Stimulated activated effector memory CD8-positive, alpha-beta T cell treated with anti-CD3 and anti-CD28 coated beads, Interleukin-12 subunit alpha, Interleukin-12 subunit beta, amount 100 ng/mL, for 72 hours (primary cell): Measurements from ENCODE around the gene LPCAT4.
"Not testable (repeated sequence)": the region's sequence is repeated elsewhere in the genome, so short reads cannot be mapped to it uniquely, and the experiment has no call there.

Source experiments
- ATAC-seq: fragments of 150-1000 bp; cut with Tn5 transposase; 2 replicates; pipeline ENCODE4 v1.10.0; 2021
- DNase-seq, 2 donors: peaks; one replicate each; pipeline ENCODE4 v3.0.0; 2021 to 2022; ENCODE audit warnings: low spot score in 2 of 2
- H3K27ac Mint-ChIP-seq: one replicate; pipeline ENCODE4 v1.8.0; 2022; ENCODE audit warnings: mild to moderate bottlenecking, mixed read lengths
- H3K36me3 Mint-ChIP-seq: one replicate; pipeline ENCODE4 v1.8.0; 2022; ENCODE audit warnings: mild to moderate bottlenecking, mixed read lengths
- H3K4me1 Mint-ChIP-seq: one replicate; pipeline ENCODE4 v1.8.0; 2022; ENCODE audit warnings: mixed read lengths
- H3K4me3 Mint-ChIP-seq: one replicate; pipeline ENCODE4 v1.8.0; 2022; ENCODE audit warnings: mild to moderate bottlenecking, mixed read lengths
- H3K9me3 Mint-ChIP-seq: one replicate; pipeline ENCODE4 v1.8.0; 2022; ENCODE audit warnings: mixed read lengths

LPCAT4 gene

GRCh38 chr15:34352996-34353395, 14.0 kb downstream of the LPCAT4 start:
- H3K4me3 Mint-ChIP-seq, H3K9me3 Mint-ChIP-seq, H3K4me1 Mint-ChIP-seq, H3K27ac Mint-ChIP-seq, DNase-seq, ATAC-seq: not testable (repeated sequence)
- peaks cover 18% of the 10 kb centered on the region for H3K36me3 Mint-ChIP-seq

GRCh38 chr15:34349769-34350168, 17.2 kb downstream of the LPCAT4 start:
- Mint-ChIP-seq H3K4me3 (no peak overlapping the region), H3K27ac (peak overlapping the region; percentile 2), H3K36me3 (no peaks in the 10 kb centered on the region), H3K4me1 (no peaks in the 10 kb centered on the region), H3K9me3 (no peaks in the 10 kb centered on the region)
- DNase-seq (no peak), ATAC-seq (no peak)

GRCh38 chr15:34348735-34349300, 18.2 kb downstream of the LPCAT4 start:
- Mint-ChIP-seq H3K4me3 (no peak overlapping the region), H3K27ac (peak overlapping the region; percentile 45), H3K36me3 (no peaks in the 10 kb centered on the region), H3K9me3 (no peaks in the 10 kb centered on the region), H3K4me1 (no peaks in the 10 kb centered on the region)
- ATAC-seq (no peak), DNase-seq (no peak)

GRCh38 chr15:34347951-34348638, 18.9 kb downstream of the LPCAT4 start:
- no peaks in the 10 kb centered on the region for H3K9me3 Mint-ChIP-seq
- ATAC-seq (no peak), DNase-seq (no peak)
- H3K4me1 Mint-ChIP-seq = no peaks in the 10 kb centered on the region
- no peak overlapping the region for H3K4me3 Mint-ChIP-seq
- peak overlapping the region; percentile 45 for H3K27ac Mint-ChIP-seq
- H3K36me3 Mint-ChIP-seq = no peaks in the 10 kb centered on the region

GRCh38 chr15:34342737-34343575, 24.0 kb downstream of the LPCAT4 start, which contains the start of the genes NOP10 and NUTM1:
Gene NOP10 (minus strand): TSS chr15:34343136. CDS start chr15:34343073, 63 bp downstream.
Gene NUTM1 (plus strand): TSS chr15:34343315. CDS start chr15:34343697, 382 bp downstream.
- no peak within 1 kb of the TSS for H3K27ac Mint-ChIP-seq
- peak; percentile 94 to 98 for DNase-seq
- H3K36me3 Mint-ChIP-seq = peaks cover 44% of the 10 kb centered on the region
- H3K9me3 Mint-ChIP-seq = no peaks in the 10 kb centered on the region
- H3K4me3 Mint-ChIP-seq = no peak within 1 kb of the TSS
- ATAC-seq = peak; percentile 95
- peaks cover 12% of the 10 kb centered on the region for H3K4me1 Mint-ChIP-seq

- H3K36me3 Mint-ChIP-seq = peaks cover 48% of the 10 kb centered on the region
- H3K4me1 Mint-ChIP-seq = peaks cover 12% of the 10 kb centered on the region
- not testable (repeated sequence) for H3K9me3 Mint-ChIP-seq, DNase-seq, ATAC-seq, H3K4me3 Mint-ChIP-seq, H3K27ac Mint-ChIP-seq
These were observed 24.7 kb downstream of the LPCAT4 start for GRCh38 chr15:34342213-34342736.

- ATAC-seq (no peak), DNase-seq (no peak)
- H3K27ac Mint-ChIP-seq = no peak overlapping the region
- no peak overlapping the region for H3K4me3 Mint-ChIP-seq
- H3K9me3 Mint-ChIP-seq = no peaks in the 10 kb centered on the region
- peaks cover 19% of the 10 kb centered on the region for H3K4me1 Mint-ChIP-seq
- peaks cover 55% of the 10 kb centered on the region for H3K36me3 Mint-ChIP-seq
These were observed 25.4 kb downstream of the LPCAT4 start for GRCh38 chr15:34341381-34342212.

GRCh38 chr15:34339946-34340345, 27.1 kb downstream of the LPCAT4 start:
- H3K4me1 Mint-ChIP-seq = peaks cover 32% of the 10 kb centered on the region
- no peak overlapping the region for H3K4me3 Mint-ChIP-seq
- DNase-seq (no peak), ATAC-seq (no peak)
- H3K27ac Mint-ChIP-seq = no peak overlapping the region
- H3K9me3 Mint-ChIP-seq = no peaks in the 10 kb centered on the region
- peaks cover 58% of the 10 kb centered on the region for H3K36me3 Mint-ChIP-seq

- Mint-ChIP-seq H3K4me3 (peak overlapping the region; percentile 96), H3K4me1 (peaks cover 39% of the 10 kb centered on the region), H3K9me3 (no peaks in the 10 kb centered on the region), H3K27ac (no peak overlapping the region), H3K36me3 (peaks cover 58% of the 10 kb centered on the region)
- DNase-seq = no peak
- ATAC-seq = no peak
These were observed 28.6 kb downstream of the LPCAT4 start for GRCh38 chr15:34338347-34338746.

- Mint-ChIP-seq H3K4me1 (peaks cover 39% of the 10 kb centered on the region), H3K4me3 (peak within 1 kb of the TSS; percentile 96), H3K27ac (peak within 1 kb of the TSS; percentile 95), H3K9me3 (no peaks in the 10 kb centered on the region), H3K36me3 (peaks cover 58% of the 10 kb centered on the region)
- DNase-seq = peak; percentile 85 to 94
- ATAC-seq = peak; percentile 86
These were observed 29.3 kb downstream of the LPCAT4 start, which contains the start of gene SLC12A6 for GRCh38 chr15:34337557-34338306. Gene SLC12A6 (minus strand): TSS chr15:34337781. CDS start chr15:34336680, 1,101 bp downstream.

- DNase-seq (no peak), ATAC-seq (peak; percentile 11)
- H3K27ac Mint-ChIP-seq = peak overlapping the region; percentile 95
- H3K4me1 Mint-ChIP-seq = peaks cover 41% of the 10 kb centered on the region
- H3K36me3 Mint-ChIP-seq = peaks cover 56% of the 10 kb centered on the region
- H3K9me3 Mint-ChIP-seq = no peaks in the 10 kb centered on the region
- H3K4me3 Mint-ChIP-seq = peak overlapping the region; percentile 96
These were observed 29.9 kb downstream of the LPCAT4 start for GRCh38 chr15:34336991-34337556.

- peak overlapping the region; percentile 95 for H3K27ac Mint-ChIP-seq
- H3K9me3 Mint-ChIP-seq = no peaks in the 10 kb centered on the region
- H3K4me1 Mint-ChIP-seq = peaks cover 41% of the 10 kb centered on the region
- H3K36me3 Mint-ChIP-seq = peaks cover 49% of the 10 kb centered on the region
- peak overlapping the region; percentile 96 for H3K4me3 Mint-ChIP-seq
- DNase-seq = no peak
- no peak for ATAC-seq
These were observed 30.6 kb downstream of the LPCAT4 start for GRCh38 chr15:34336231-34336990.
